HG02884 (cell line): ENCODE data around the gene RASA3.
"Not testable (repeated sequence)": the region's sequence is repeated elsewhere in the genome, so short reads cannot be mapped to it uniquely, and the experiment has no call there.

Experiments
- ATAC-seq: cut with Tn5 transposase; IDR thresholded peaks from one replicate; pipeline ENCODE4 v1.9.1; 2021; ENCODE audit warnings: mild to moderate bottlenecking, moderate library complexity; ENCODE audit not compliant: unreplicated experiment

Gene RASA3

DNA sequence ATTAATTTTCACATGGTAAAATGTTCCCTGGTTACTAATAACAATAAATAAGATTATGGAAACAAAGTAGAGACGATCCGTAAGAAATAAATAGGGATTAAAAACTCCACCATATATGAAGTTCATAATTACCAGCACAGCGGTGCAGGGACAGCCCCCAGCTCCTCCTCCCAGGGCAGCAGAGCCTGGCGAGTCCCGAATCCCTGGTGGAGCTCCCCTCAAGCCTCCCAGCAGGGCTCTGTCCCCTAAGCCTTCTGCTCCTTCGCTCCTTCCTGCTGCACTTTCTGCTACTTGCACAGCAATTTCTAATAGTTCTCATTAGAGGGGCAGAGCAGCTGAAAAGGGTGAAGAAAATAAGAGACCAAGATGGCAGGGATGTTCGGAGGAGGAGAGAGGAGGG is 43.6 kb downstream of the RASA3 start:
- no peak for ATAC-seq

DNA sequence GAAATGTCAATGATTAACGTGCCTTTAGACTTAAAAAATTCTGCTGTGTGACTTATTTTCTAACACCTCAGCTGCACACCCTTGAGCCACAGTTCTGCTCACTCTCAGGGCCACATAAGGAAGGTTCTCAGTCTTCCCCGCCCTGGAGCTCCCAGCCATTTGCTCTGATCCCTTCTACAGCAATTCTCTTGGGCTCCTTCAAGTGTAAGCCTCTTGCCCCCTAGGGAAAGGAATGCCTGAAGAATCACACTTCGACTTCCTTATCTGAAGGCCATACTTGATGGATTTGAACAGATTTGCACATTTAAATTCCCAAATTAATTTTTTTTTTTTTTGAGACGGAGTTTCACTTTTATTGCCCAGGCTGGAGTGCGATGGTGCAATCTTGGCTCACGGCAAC is 44.2 kb downstream of the RASA3 start:
- no peak for ATAC-seq

DNA sequence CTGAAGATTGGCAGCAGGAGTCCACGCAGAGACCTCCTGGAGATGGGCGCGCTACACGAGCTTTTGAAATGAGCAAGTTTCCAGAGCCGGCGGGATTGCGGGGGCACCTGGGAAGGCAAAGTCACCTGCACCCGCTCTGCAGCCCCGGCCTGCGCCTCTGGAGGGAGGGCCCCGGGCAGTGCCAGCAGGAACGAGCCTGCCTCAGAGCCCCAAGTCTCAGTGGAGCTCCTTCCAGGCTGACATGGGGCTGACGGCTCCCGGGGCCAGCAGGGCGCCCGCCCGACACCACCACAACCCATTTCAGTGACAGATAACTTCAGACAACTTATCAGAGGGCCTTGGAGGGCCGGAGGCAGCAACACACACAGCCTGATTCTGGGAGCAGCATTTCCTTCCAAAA is 45.0 kb downstream of the RASA3 start:
- ATAC-seq = no peak

DNA sequence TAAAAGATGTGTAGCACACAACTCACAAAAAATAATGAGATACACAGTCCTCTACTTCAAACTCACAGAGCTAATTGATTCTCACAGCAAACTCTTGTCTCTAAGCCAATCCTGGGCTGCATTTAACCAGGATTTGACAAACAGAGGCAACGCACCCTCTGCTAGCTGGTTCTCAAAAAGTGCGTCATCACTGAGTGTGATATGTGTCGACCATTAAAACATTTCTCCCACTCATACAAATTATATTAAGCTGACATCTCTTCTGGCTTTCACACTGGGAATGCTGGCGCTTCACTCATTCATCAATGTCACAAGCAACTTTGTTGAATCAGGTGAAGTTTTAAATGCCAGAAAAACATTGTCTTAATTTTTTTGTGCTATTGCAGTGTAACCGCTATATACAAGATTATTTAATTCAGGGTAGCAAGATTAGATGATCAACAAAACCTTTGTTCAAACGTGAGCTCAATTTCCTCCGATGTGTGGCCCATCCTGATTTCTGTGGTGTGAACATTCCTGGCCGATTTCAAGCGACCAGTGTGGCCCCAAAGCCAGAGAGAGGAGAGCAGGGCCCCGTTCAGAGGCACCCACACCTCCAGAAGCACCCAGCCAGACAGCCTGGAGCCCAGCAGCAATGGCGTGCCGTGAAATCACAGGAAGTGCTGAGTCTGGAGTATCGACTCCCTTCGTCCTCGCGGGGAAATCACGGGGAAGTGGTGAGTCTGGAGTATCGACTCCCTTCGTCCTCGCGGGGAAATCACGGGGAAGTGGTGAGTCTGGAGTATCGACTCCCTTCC is 49.4 kb downstream of the RASA3 start:
- ATAC-seq = no peak

DNA sequence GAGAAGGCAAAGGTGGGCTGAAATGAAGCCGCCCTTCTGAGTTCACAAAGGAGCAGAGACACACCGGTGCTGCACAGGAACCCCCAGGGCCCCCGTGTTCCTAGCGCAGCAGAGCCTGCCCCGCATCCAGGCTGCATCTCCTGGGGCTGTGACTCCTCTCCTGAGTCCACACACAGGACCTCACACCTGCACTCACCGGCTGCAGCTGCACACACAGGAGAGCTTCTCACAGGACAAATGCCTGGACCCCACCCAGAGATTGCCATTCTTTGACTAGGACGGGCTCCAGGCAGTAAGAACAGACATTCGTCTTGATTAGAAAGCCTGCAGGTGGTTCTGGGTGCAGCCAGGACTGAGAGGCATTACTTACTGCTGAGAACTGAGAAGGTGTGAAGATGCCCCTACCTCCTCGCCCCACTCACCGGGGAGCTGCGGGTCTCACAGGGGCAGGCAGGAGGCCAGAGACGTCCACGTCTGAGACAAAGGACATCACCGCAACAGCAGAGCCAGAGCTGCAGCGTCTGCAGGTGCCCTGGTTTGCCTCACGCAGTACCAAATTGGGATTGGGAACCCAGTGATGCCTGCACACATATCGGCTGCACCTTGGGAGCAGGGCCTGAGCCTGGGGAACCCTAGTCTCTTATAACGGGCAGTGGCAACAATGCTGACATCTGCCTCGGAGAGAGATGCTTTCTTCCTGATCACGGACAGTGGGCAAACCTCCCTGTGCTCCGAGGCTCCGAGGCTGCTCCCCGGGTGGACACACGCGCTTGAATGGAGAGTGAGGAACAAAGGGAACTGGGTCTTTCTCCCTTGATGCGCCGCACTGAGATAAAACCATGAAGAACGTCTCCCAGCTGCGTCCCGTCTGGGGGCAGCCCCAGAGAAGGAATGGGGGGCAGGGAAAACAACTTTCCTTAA is 50.4 kb downstream of the RASA3 start:
- ATAC-seq = no peak

DNA sequence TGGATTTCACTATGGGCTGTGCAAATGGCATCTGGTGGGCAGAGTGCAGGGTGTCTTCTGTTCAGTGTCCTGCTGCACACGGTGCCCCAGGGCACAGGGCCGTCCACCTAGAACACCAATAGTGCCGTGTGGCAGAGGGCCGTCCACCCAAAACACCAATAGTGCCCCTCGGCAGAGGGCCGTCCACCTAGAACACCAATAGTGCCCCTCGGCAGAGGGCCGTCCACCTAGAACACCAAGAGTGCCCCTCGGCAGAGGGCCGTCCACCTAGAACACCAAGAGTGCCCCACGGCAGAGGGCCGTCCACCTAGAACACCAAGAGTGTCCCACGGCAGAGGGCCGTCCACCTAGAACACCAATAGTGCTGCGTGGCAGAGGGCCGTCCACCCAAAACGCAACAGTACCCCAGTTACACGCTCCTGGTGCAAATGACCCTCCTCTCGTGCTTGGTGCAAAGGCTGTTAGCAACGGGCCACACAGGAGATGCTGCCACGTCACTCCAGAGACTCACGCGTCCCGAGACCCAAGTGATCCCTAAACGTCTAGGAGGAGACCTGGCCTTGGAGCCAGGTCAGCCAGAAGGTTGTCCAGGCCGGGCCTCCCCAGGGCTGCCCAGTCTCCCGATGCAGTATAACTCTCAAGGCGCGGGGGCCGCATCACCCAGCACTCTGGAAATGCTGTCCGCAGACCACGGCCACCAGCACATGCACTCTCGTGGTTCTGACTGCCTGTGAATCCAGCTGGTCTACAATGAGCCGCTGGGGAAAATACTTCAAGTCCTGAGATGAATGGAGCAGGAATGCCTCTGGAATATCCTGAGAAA is 51.5 kb downstream of the RASA3 start:
- ATAC-seq = no peak

DNA sequence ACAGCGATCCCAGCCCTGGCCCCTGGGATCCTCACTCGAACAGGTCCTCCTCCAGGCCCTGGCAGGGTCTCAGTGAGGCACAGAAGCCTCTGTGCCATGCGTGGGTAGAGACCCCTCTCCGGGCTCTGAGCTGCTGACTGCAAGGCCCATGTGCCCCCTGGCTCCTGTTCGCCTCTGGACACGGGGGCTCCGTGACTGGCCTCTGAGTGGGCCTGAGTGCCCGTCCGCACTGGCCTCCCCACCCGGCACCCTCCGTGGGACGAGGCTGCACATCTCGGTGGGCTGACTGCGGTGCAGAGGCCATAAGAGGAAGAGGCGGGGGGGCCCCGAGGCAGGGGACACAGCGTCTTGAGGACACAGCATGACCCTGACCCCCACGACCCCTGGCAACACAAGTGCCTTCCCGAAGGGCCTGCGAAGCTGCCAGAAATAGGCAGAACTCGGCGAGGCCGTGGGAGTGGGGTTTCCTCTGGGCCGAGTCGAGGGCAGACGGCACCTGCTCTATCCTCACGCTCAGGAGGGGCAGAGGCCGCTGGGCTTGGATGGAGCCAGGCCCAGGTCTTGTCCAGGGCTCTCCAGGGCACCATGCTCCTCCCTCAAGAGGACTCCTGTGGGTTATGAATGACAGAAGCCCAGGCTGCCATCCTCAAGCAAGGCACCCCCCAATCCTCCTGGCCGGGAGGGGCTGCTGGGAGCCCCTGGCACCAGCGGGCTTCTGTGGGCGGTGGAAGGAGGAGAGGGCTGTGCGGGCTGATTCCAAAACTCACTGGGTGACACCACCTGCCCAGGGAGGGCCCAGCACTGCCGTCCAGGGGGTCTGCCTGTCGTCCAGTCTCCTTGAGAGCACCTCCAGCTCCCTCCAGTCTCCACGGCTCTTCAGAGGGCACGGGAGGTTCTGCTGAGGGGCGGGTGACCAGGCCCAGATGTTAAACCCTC is 52.6 kb downstream of the RASA3 start:
- ATAC-seq = no peak

DNA sequence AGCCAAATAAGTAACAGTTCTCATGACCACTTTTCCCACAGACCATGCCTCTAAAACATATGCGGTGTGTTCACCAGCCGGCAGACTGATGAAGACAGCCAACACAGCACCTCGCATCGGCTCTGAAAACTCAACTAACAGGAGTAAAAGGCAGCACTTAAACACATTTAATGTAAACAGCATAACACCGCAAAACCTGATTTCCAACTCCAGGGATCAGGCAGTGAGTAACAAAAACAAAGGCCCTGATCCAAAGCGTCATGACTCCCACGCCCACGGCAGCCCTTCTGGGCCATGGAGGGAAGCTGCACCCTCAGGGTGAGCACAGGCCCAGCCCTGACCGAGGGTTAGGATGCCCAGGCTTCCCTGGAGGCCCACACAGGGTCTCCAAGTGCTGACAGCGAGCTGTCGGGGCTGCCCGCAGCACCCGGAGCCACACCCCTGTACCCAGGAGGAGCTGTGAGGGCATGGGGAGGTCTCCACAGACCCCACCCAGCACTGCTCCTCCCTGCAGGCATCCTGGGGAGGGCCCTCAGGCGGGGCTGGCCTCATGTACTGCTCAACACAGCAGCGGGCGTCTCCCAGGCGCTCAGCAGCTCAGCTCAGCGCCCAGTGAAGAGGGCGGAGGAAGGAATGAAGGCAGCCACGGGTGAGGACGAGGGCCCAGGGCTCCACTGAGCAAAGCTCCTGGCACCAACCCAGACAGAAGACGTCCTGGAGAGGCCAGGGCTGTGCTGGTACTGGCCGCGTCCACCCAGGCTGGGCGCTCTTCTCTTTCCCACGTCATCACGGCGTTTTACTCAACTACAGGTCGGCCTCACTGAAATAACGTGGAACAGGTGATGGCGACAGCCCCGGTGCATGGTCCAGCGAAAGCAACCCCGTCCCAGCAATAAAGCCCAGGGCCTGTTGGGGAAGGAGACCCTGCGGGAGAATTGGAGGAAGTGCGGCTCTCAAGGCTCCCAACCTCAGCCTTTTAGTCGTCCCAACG is 53.7 kb downstream of the RASA3 start:
- ATAC-seq = no peak

DNA sequence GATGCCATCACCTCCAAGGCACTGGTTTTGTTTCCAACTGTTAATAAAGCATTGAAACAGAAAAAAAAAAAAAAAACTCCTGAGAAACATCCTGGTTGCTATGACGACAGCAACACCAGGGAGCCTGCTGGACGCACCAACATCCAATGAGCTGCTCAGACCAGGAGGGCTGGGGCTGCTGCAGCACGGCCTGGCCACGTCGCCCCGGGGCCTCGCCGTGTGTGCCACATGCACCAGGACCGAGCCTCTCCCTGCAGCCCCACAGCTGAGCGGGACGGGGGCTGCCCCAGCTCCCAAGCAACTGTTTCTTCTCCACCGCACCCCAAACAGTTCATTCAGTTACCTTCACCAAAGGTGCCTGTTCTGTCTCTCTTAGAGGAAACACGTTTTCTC is 54.5 kb downstream of the RASA3 start:
- ATAC-seq = no peak

DNA sequence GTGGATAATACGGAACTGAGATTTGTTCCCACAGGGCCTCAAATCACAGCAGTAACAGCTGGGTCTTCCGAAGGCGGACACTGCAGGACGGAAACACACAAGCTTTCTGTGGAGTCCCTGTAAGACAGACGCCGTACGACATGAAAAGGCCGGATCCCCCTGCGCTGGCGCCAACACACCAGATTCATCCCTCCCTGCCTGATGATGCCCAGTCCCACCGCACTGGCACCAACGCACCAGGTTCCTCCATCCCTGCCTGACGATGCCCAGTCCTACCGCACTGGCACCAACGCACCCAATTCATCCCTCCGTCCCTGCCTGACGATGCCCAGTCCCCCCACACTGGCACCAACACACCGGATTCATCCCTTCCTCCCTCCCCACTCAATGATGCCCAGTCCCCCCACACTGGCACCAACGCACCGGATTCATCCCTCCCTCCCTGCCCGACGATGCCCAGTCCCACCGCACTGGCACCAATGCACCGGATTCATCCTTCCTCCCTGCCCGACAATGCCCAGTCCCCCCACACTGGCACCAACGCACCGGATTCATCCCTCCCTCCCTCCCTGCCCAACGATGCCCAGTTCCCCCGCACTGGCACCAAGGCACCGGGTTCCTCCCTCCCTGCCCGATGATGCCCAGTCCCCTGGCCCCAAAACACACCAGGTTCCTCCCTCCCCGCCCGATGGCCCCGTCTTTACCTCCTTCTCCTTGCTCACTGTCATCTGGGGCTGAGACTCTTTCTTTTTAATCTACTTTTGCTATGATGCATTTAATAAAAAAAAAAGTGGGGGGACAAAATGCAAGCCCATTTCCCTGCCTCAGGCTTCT is 55.1 kb downstream of the RASA3 start:
- ATAC-seq = no peak

DNA sequence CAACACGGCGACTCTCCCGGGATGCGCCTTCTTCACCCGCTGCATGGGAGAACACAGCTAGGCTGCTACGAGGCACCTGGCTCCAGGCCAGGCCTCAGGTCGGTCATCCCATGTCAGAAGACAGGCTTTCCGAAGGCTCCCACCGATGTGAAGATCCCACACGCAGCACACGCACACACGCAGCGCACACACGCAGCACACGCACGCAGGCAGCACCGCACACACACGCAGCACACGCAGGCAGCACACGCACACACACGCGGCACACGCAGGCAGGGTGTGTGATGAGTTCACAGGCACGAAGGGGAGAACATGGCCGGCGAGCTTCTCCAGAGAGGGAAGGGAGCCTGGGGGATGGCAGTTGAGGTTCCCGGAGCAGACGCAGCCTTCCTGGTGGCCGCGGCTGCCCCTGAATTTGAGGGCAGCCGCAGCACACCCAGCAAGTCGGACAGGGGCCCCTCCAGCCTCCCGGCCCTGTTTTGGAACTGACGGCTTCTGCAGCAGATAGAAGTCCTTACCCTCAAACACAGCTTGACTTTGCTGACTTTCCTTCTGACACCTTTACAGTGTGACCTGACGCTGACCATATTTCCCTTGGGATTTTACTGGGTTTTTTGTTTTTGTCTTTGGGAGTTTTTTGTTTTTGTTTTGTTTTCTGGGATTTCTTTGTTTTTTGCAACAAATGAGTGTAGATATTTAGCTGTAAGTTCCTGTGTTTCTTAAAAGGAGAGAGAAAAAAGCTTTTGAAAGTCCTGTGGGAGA is 55.9 kb downstream of the RASA3 start:
- ATAC-seq = no peak

DNA sequence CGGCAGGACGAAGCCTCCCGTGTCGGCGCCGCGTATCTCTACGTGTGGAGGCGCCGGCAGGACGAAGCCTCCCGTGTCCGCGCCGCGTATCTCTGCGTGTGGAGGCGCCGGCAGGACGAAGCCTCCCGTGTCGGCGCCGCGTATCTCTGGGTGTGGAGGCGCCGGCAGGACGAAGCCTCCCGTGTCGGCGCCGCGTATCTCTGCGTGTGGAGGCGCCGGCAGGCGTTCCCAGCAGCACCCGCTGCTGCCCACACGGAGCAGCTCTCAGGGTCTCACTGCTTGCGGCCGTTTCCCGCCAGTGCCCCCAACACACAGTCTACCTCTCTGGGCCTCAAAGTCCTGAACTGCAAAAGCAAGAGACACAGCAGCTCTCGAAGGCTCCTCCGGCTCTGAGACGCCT is 56.6 kb downstream of the RASA3 start:
- not testable (repeated sequence) for ATAC-seq

DNA sequence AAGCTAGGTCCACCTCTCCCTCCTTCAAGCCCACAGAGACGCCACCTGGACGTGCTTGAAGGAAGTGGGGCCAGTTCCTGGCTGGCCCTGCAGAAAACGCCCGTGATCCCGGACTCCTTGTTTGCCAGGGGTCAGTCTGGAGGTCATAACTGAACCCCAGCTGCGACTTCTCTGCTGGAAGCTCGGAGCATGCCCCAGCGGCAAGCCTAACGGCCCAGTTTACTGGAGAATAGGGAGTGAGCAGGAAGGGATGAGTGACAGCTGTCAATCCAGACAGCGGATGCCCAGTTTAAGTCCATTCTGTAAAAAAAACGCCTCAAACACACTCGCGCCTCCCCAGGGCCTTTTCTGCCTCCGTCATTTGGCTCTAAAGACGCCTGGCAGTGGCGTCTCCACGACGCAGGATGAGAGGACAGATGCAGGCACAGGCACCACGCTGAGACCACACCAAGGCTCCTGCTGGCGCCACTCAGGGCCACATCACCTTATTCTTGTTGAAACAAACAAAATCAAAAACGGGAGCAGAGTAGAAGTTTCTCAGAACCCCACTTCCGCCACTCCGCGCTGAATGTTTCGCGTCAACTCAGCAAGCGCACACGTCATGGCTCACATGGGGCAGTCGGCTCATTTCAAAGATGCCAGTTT is 57.6 kb downstream of the RASA3 start:
- no peak for ATAC-seq

DNA sequence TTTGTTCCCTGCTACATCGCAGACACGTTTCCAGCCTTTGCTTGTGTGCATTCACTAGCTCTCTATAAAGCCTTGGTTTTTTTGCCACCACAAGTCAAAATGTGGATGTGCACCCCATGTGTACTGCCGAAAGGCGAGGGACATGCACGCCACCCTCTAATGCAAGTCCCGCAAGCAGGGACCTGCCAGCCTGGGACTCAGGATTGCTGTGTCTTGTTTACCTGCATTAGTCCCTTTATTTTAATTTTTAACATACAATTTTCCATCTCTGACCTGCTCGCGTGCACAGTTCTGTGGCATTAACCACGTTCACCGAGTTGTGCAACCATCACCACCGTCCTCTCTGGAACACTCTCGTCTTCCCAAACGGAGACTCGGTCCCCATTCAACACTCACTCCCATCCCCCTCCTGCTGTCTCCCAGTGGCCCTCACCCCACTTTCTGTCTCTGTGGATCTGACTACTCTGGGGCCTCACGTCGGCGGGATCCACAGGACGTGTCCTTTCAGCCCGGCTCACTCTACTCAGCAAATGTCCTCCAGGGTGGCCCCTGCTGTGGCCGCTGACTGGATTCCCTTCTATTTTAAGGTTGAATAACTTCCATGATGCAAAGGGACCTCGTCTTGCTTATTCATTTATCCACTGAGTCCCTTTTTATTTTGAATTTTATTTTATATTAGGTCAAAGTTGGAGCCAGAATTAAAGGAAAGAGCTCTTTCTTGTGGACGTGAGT is 58.4 kb downstream of the RASA3 start:
- ATAC-seq = no peak

DNA sequence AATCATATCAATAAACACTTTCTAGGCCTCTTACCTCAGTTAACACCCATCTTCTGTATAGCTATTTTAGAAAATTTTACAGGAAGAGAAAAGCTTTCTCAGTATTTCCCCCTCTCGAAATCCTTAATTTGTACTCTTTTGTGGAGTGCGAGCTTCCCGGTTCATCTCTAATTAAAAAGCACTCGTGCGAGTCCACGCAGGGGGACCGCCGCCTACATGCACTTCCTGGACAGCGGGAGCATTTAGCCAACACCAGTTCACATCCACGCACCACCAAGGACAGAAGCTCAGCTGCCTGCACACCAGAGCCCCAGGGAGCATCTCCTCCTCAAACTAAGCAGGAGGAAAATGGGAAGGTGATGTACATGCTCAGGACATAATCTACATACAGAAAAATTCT is 60.0 kb downstream of the RASA3 start:
- no peak for ATAC-seq

DNA sequence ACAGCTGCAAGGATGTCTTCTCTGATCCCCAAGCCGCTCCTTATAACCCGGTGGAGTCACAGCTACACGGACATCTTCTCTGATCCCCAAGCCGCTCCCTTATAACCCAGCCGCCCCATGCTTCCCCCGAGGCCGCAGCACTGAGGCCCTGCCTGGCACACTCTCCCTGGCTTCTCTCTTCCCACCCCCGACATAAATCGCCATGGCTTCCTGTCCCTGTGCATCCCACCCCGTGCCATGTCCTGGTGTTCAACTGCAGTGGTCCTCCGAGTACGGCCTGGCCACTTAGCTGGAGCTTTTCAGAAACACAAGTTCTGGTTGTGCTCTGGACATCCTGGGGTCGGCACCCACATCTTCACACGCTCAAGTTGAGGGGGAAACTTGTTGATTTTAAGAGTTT is 60.4 kb downstream of the RASA3 start:
- no peak for ATAC-seq
